Loucy (cell line): Measurements from ENCODE around the gene FAM229A.

ENCODE experiments used
- H2AFZ ChIP-seq: fragments of 200-600 bp; sonication (generic); 2 replicates; pipeline ENCODE4 v1.6.0; 2016; ENCODE audit warnings: antibody characterized with exemption, mild to moderate bottlenecking, low read length, moderate library complexity
- H3F3A ChIP-seq: fragments of 200-600 bp; 2 replicates; pipeline ENCODE4 v1.6.0; 2016; ENCODE audit warnings: antibody characterized with exemption, low read depth, mild to moderate bottlenecking
- H3K27me3 ChIP-seq: fragments of 200-600 bp; sonication (generic); 2 replicates; pipeline ENCODE4 v1.6.1; 2014; ENCODE audit warnings: low read length, mild to moderate bottlenecking; ENCODE audit not compliant: insufficient read depth, poor library complexity, severe bottlenecking
- H3K36me3 ChIP-seq: fragments of 200-600 bp; sonication (generic); 2 replicates; pipeline ENCODE4 v1.6.1; 2016; ENCODE audit warnings: low read length; ENCODE audit not compliant: insufficient read depth
- H3K4me1 ChIP-seq: fragments of 200-600 bp; sonication (generic); 2 replicates; pipeline ENCODE4 v1.5.1; 2014; ENCODE audit warnings: low read length, mild to moderate bottlenecking; ENCODE audit not compliant: insufficient read depth, poor library complexity, severe bottlenecking
- H3K4me2 ChIP-seq: fragments of 200-600 bp; sonication (generic); 2 replicates; pipeline ENCODE4 v1.6.0; 2014; ENCODE audit warnings: antibody characterized with exemption, low read length, low read depth, mild to moderate bottlenecking; ENCODE audit not compliant: poor library complexity, severe bottlenecking
- H3K4me3 ChIP-seq: fragments of 200-600 bp; sonication (generic); 2 replicates; pipeline ENCODE4 v1.5.1; 2014; ENCODE audit warnings: low read length, mild to moderate bottlenecking, mixed read lengths; ENCODE audit not compliant: poor library complexity, severe bottlenecking
- H3K79me2 ChIP-seq: fragments of 200-600 bp; sonication (generic); 2 replicates; pipeline ENCODE4 v1.6.1; 2014; ENCODE audit warnings: low read length; ENCODE audit not compliant: insufficient read depth
- H3K9ac ChIP-seq: fragments of 200-600 bp; sonication (generic); 2 replicates; pipeline ENCODE4 v1.6.0; 2014; ENCODE audit warnings: mild to moderate bottlenecking, low read depth, low read length, moderate library complexity; ENCODE audit not compliant: poor library complexity, severe bottlenecking
- H3K9me2 ChIP-seq: fragments of 200-600 bp; sonication (generic); replicated peaks from 2 replicates; pipeline ENCODE4 v1.6.1; 2016; ENCODE audit warnings: low read depth, low read length, mixed read lengths
- H3K9me3 ChIP-seq: fragments of 200-600 bp; sonication (generic); 2 replicates; pipeline ENCODE4 v1.6.1; 2014; ENCODE audit warnings: mild to moderate bottlenecking, antibody characterized with exemption, low read length, low read depth; ENCODE audit not compliant: insufficient read depth
- H4K20me1 ChIP-seq: fragments of 200-600 bp; sonication (generic); 2 replicates; pipeline ENCODE4 v1.6.0; 2014; ENCODE audit warnings: antibody characterized with exemption, low read length, mild to moderate bottlenecking; ENCODE audit not compliant: insufficient read depth, poor library complexity, severe bottlenecking
- EZH2phosphoT487 ChIP-seq: fragments of 200-600 bp; IDR thresholded peaks from 2 replicates; pipeline ENCODE4 v1.6.1; 2018; ENCODE audit warnings: antibody characterized with exemption, mild to moderate bottlenecking, moderate library complexity, borderline replicate concordance
- TF ChIP-seq, protein P1 (sequence below): fragments of 200-600 bp; sonication (generic); conservative IDR thresholded peaks from 2 replicates; pipeline ENCODE4 v1.5.1; 2014; ENCODE audit warnings: mild to moderate bottlenecking, antibody characterized with exemption, low read length

The FAM229A gene

DNA sequence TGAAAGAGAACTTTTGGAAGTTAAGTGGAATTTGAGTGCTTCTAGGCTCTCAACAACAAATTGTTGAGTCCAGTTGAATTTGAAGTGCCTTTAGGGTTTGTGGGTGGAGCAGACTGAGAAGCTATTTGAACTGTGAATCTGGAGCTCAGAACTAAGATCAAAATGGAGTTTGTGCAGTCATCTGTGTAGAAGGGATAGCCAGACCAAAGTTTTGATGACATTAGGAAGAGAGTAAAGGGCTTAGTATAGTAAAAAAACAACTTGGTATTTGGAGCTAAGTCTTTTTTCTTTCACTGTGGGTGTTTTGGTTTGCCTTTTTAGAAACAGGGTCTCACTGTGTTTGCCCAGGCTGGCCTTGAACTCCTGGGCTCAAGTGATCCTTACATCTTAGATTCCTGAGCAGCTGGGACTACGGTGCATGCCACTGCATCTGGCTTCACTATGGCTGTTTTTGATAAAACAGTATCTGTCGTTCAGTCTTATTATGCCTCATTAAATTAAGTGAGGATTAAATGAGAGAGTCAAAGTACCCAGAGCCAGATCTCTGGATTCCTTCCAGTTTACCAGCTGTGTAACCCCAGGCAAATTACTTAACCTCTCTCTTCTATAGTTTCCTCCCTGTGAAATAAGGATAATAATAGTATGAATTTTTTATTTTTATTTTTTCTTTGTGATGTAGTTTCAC, 50.4 kb downstream of the FAM229A start:
- Histone ChIP-seq H4K20me1 (peaks cover 57% of the 10 kb centered on the region), H3K9me3 (no peaks in the 10 kb centered on the region), H2AFZ (no peak overlapping the region), H3K4me2 (no peak overlapping the region), H3K4me1 (peaks cover 5% of the 10 kb centered on the region), H3K4me3 (no peak overlapping the region), H3K27me3 (no peaks in the 10 kb centered on the region), H3F3A (no peaks in the 10 kb centered on the region), H3K36me3 (peaks cover 37% of the 10 kb centered on the region), H3K79me2 (peaks cover 88% of the 10 kb centered on the region), H3K9me2 (no peaks in the 10 kb centered on the region), H3K9ac (no peak overlapping the region)
- TF ChIP-seq, protein P1, sequence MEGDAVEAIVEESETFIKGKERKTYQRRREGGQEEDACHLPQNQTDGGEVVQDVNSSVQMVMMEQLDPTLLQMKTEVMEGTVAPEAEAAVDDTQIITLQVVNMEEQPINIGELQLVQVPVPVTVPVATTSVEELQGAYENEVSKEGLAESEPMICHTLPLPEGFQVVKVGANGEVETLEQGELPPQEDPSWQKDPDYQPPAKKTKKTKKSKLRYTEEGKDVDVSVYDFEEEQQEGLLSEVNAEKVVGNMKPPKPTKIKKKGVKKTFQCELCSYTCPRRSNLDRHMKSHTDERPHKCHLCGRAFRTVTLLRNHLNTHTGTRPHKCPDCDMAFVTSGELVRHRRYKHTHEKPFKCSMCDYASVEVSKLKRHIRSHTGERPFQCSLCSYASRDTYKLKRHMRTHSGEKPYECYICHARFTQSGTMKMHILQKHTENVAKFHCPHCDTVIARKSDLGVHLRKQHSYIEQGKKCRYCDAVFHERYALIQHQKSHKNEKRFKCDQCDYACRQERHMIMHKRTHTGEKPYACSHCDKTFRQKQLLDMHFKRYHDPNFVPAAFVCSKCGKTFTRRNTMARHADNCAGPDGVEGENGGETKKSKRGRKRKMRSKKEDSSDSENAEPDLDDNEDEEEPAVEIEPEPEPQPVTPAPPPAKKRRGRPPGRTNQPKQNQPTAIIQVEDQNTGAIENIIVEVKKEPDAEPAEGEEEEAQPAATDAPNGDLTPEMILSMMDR = no peak
- no peak for TF ChIP-seq EZH2phosphoT487
